PC-9 (cell line): ENCODE measurements around the gene ITM2C. TPM values are rescaled to one million over a fixed set of nuclear protein-coding genes. Genes with fewer than 3 reads are reported as not detected.

Source experiments
- BruUV-seq: library from RNA; stranded (reverse); fragments of 400-500 nt; replicated peaks from 2 replicates; lab custom pipeline; 2021; lab: Mats Ljungman, UMichigan
- CTCF ChIA-PET: fragments of 300-600 bp; sonication (Branson Sonifier 250); formaldehyde crosslinking; loops from one replicate; lab custom pipeline; 2022; ENCODE audit warnings: antibody characterized with exemption; lab: Charles Lee
- POLR2A ChIA-PET: fragments of 300-600 bp; sonication (Branson Sonifier 250); formaldehyde crosslinking; loops from one replicate; lab custom pipeline; 2022; ENCODE audit warnings: antibody characterized with exemption; ENCODE audit not compliant: unreplicated experiment; lab: Charles Lee
- DNase-seq, 2 experiments: peaks; one replicate each; pipeline versions ENCODE4 v3.0.0 to v3.0.0-alpha.2; 2015 to 2022; ENCODE audit warnings: mixed read lengths in 1 of 2
- H2AFZ ChIP-seq: fragments of 200-600 bp; sonication (generic); 2 replicates; pipeline ENCODE4 v1.8.1; 2017; ENCODE audit warnings: antibody characterized with exemption
- H3F3A ChIP-seq: fragments of 200-600 bp; sonication (generic); 2 replicates; pipeline ENCODE4 v1.8.1; 2017; ENCODE audit warnings: antibody characterized with exemption, mild to moderate bottlenecking, low read depth; ENCODE audit not compliant: insufficient read depth
- H3K27ac ChIP-seq: fragments of 200-600 bp; sonication (generic); 2 replicates; pipeline ENCODE4 v1.6.1; 2016; ENCODE audit warnings: mixed run types
- H3K27me3 ChIP-seq: fragments of 200-600 bp; sonication (generic); 2 replicates; pipeline ENCODE4 v1.6.1; 2016; ENCODE audit warnings: low read depth, mixed run types; ENCODE audit not compliant: insufficient read depth
- H3K36me3 ChIP-seq: fragments of 200-600 bp; sonication (generic); 2 replicates; pipeline ENCODE4 v1.6.1; 2016; ENCODE audit warnings: low read depth, mixed run types
- H3K4me1 ChIP-seq: fragments of 200-600 bp; sonication (generic); replicated peaks from 2 replicates; pipeline ENCODE4 v1.6.1; 2016; ENCODE audit warnings: mixed run types; ENCODE audit not compliant: insufficient read depth
- H3K4me2 ChIP-seq: fragments of 200-600 bp; sonication (generic); 2 replicates; pipeline ENCODE4 v1.6.1; 2017; ENCODE audit warnings: mixed run types
- H3K4me3 ChIP-seq: fragments of 200-600 bp; sonication (generic); 2 replicates; pipeline ENCODE4 v1.6.1; 2016; ENCODE audit warnings: mixed run types
- H3K79me2 ChIP-seq: fragments of 200-600 bp; sonication (generic); 2 replicates; pipeline ENCODE4 v1.6.1; 2017; ENCODE audit warnings: low read depth, mixed run types
- H3K9me2 ChIP-seq: fragments of 200-600 bp; sonication (generic); 2 replicates; pipeline ENCODE4 v1.8.1; 2017; ENCODE audit warnings: mild to moderate bottlenecking; ENCODE audit not compliant: insufficient read depth
- H3K9me3 ChIP-seq: fragments of 200-600 bp; sonication (generic); 2 replicates; pipeline ENCODE4 v1.8.1; 2016; ENCODE audit warnings: low read depth; ENCODE audit not compliant: insufficient read depth
- H4K20me1 ChIP-seq: fragments of 200-600 bp; sonication (generic); 2 replicates; pipeline ENCODE4 v1.8.1; 2017; ENCODE audit not compliant: insufficient read depth
- CTCF ChIP-seq: fragments of 200-600 bp; sonication (generic); conservative IDR thresholded peaks from 2 replicates; pipeline ENCODE4 v1.6.1; 2017; ENCODE audit warnings: mixed run types, antibody characterized with exemption, mild to moderate bottlenecking, moderate library complexity
- EZH2 ChIP-seq: fragments of 200-600 bp; sonication (generic); IDR thresholded peaks from 2 replicates; pipeline ENCODE4 v1.8.0; 2017; ENCODE audit warnings: antibody characterized with exemption, low read depth
- intact Hi-C: fragments of 100-400 bp; cut with micrococcal nuclease; formaldehyde crosslinking; loops from one replicate; pipeline ENCODE4 v1.10.0; 2022; ENCODE audit not compliant: unreplicated experiment
- total RNA-seq: library from RNA; stranded (reverse); gene quantifications from 2 replicates; pipeline ENCODE4 v1.2.3, GENCODE V29; 2021

Gene ITM2C
- total RNA-seq, 1 experiment from 2014 or later, result 76.0 TPM

GRCh38 chr2:230898016-230898712, 33.4 kb downstream of the ITM2C start:
- Histone ChIP-seq H3K79me2 (no peaks in the 10 kb centered on the region), H3K4me1 (peaks cover 9% of the 10 kb centered on the region; the same call in 1 of the 2 replicates), H3K27ac (no peak overlapping the region), H3F3A (no peaks in the 10 kb centered on the region), H4K20me1 (no peaks in the 10 kb centered on the region), H3K9me2 (no peaks in the 10 kb centered on the region), H3K4me2 (no peak overlapping the region), H3K27me3 (peaks cover 41% of the 10 kb centered on the region), H3K9me3 (no peaks in the 10 kb centered on the region), H3K4me3 (no peak overlapping the region), H2AFZ (no peak overlapping the region), H3K36me3 (no peaks in the 10 kb centered on the region)
- TF ChIP-seq CTCF, result no peak
- TF ChIP-seq EZH2, result no peak
- no TSS peak for BruUV-seq
- ChIA-PET POLR2A (no interaction called here), CTCF (no interaction called here)
- intact Hi-C loops, result no loop called here
- no peak for DNase-seq

- Histone ChIP-seq H3K27ac (no peak overlapping the region), H3K4me1 (peaks cover 9% of the 10 kb centered on the region; the same call in 1 of the 2 replicates), H3K79me2 (no peaks in the 10 kb centered on the region), H3K4me2 (no peak overlapping the region), H3F3A (no peaks in the 10 kb centered on the region), H3K27me3 (peaks cover 41% of the 10 kb centered on the region), H3K36me3 (no peaks in the 10 kb centered on the region), H3K9me3 (no peaks in the 10 kb centered on the region), H3K4me3 (no peak overlapping the region), H3K9me2 (no peaks in the 10 kb centered on the region), H2AFZ (no peak overlapping the region), H4K20me1 (no peaks in the 10 kb centered on the region)
- ChIA-PET CTCF (no interaction called here), POLR2A (no interaction called here)
- no peak for DNase-seq
- TF ChIP-seq CTCF, result no peak
- TF ChIP-seq EZH2, result no peak
- intact Hi-C loops, result no loop called here
- BruUV-seq, result no TSS peak
Measured at GRCh38 chr2:230898713-230899091, 34.0 kb downstream of the ITM2C start.

- Histone ChIP-seq H3K36me3 (no peaks in the 10 kb centered on the region), H2AFZ (no peak overlapping the region), H3K27ac (no peak overlapping the region), H3K4me3 (no peak overlapping the region), H3K9me3 (no peaks in the 10 kb centered on the region), H4K20me1 (no peaks in the 10 kb centered on the region), H3K27me3 (peaks cover 41% of the 10 kb centered on the region), H3F3A (no peaks in the 10 kb centered on the region), H3K4me1 (peaks cover 9% of the 10 kb centered on the region; the same call in 1 of the 2 replicates), H3K9me2 (no peaks in the 10 kb centered on the region), H3K79me2 (no peaks in the 10 kb centered on the region), H3K4me2 (no peak overlapping the region)
- DNase-seq, result no peak
- BruUV-seq, result no TSS peak
- ChIA-PET CTCF (no interaction called here), POLR2A (no interaction called here)
- TF ChIP-seq EZH2 (no peak), CTCF (no peak)
- intact Hi-C loops, result no loop called here
Measured at GRCh38 chr2:230899287-230899686, 34.5 kb downstream of the ITM2C start.
